Vagina (tissue), 2 donors: ENCODE results near the gene CSNK2A2. TPM values are rescaled to one million over a fixed set of nuclear protein-coding genes. Genes with fewer than 3 reads are reported as not detected.

ENCODE experiments used
- DNase-seq, 2 donors: peaks; one replicate each; pipeline ENCODE4 v3.0.0-alpha.2; 2017; ENCODE audit errors: extremely low spot score in 2 of 2
- H3K27ac ChIP-seq: fragments of 200-600 bp; sonication (generic); one replicate; pipeline ENCODE4 v1.5.1; 2019
- H3K27me3 ChIP-seq: fragments of 200-600 bp; sonication (generic); one replicate; pipeline ENCODE4 v1.5.1; 2019
- H3K36me3 ChIP-seq, 2 donors: fragments of 200-600 bp; sonication (generic); one replicate each; pipeline ENCODE4 v1.5.1; 2017 to 2019
- H3K4me1 ChIP-seq: fragments of 200-600 bp; sonication (generic); one replicate; pipeline ENCODE4 v1.5.1; 2019
- H3K4me3 ChIP-seq, 2 donors: fragments of 200-600 bp; sonication (generic); 1 replicate in 1 of 2; 2 replicates in 1 of 2; pipeline ENCODE4 v1.5.1; 2016 to 2019
- H3K9me3 ChIP-seq: fragments of 200-600 bp; sonication (generic); one replicate; pipeline ENCODE4 v1.5.1; 2019
- POLR2A ChIP-seq, 2 donors: fragments of 450-650 bp; IDR thresholded peaks; one replicate each; pipeline ENCODE4 v1.6.1; 2017; ENCODE audit warnings: antibody characterized with exemption in 2 of 2, mild to moderate bottlenecking in 2 of 2, moderate library complexity in 2 of 2
- POLR2AphosphoS5 ChIP-seq, 2 donors: sonication (generic); formaldehyde crosslinking; IDR thresholded peaks; one replicate each; pipeline ENCODE4 v1.9.0; 2017; ENCODE audit warnings: antibody characterized with exemption in 2 of 2, mild to moderate bottlenecking in 2 of 2, low read depth in 1 of 2; ENCODE audit not compliant: insufficient read depth in 1 of 2
- intact Hi-C: fragments of 100-400 bp; cut with DNase I; formaldehyde crosslinking; loops from one replicate; pipeline ENCODE4 v1.15.1; 2023
- total RNA-seq: library from RNA; depleted of rRNA; stranded (reverse); fragments of >200 nt; gene quantifications from one replicate; pipeline ENCODE4 v1.2.3, GENCODE V29; 2016
- TF ChIP-seq, protein P1 (sequence below), 3 experiments: fragments of 450-650 bp in 2 of 3; fragments of 200-600 bp in 1 of 3; sonication (generic) in 1 of 3; IDR thresholded peaks; one replicate each; pipeline ENCODE4 v1.5.1; 2017 to 2019; ENCODE audit warnings: antibody characterized with exemption in 3 of 3, mild to moderate bottlenecking in 2 of 3, moderate library complexity in 2 of 3

CSNK2A2 gene
- total RNA-seq, 1 donor from 2014 or later, result 28.5 TPM

DNA sequence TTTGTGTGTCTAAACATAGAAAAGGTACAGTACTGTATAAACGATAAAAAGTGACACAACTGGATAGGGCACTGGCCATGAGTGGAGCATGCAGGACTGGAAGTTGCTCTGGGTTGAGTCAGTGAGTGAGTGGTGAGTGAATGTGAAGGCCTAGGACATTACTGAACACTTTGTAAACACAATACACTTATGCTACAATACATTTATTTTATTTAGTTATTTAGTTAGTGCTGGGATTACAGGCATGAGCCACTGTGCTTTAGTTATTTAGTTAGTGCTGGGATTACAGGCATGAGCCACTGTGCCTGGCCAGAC, 73.3 kb downstream of the CSNK2A2 start:
- Histone ChIP-seq H3K27ac (no peak overlapping the region), H3K27me3 (no peaks in the 10 kb centered on the region), H3K4me3 (no peak overlapping the region), H3K9me3 (no peaks in the 10 kb centered on the region), H3K4me1 (peaks cover 81% of the 10 kb centered on the region), H3K36me3 (no peaks in the 10 kb centered on the region)
- intact Hi-C loops, result loop anchor here (5.0 to 10.0 kb wide), 2 partner anchors 102 to 390 kb away; partner anchors contain the start of gene KATNB1
- TF ChIP-seq POLR2A (IDR thresholded peaks at IDR 0.05), result no peak
- TF ChIP-seq POLR2AphosphoS5 (IDR thresholded peaks at IDR 0.05; ENCODE audit: insufficient read depth in 1 of 2, low read depth in 1 of 2), result peak in 1 of 2 donors; percentile 11
- no peak for DNase-seq

DNA sequence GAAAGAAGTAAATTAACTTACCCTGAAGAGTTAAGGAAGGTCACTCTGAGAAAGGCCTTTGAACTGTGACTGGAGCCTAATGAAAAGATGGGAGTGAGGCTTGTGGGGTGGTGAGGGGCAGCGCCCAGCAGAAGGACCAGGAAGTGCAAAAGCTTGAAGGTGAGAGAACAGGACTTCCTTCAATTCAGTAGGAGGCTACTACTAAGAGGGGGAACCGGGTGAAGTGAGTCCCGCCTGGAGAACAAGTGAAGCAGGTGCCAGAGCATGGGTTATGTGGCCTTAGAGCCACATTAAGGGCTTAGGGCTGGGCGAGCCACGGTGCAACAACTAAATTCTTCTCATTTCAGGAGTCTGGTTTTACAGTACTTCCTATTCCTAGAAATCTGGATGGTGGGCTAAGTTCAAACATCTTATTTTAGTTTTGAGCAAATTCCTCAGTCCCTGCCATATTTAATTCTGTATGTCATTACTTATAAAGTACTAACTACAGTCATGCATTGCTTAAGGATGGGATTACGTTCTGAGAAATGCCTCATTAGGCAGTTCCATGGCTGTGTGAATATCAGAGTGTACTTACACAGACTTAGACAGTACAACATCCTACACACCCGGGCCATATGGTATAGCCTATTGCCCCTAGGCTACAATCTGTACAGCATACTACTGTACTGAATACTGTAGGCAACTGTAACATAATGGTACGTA, 73.9 kb downstream of the CSNK2A2 start:
- Histone ChIP-seq H3K4me1 (peaks cover 86% of the 10 kb centered on the region), H3K27me3 (no peaks in the 10 kb centered on the region), H3K27ac (no peak overlapping the region), H3K9me3 (no peaks in the 10 kb centered on the region), H3K36me3 (no peaks in the 10 kb centered on the region), H3K4me3 (no peak overlapping the region)
- no peak for TF ChIP-seq POLR2A (IDR thresholded peaks at IDR 0.05)
- DNase-seq, result no peak
- intact Hi-C loops, result loop anchor here (5.0 to 10.0 kb wide), 2 partner anchors 102 to 389 kb away; partner anchors contain the start of gene KATNB1

DNA sequence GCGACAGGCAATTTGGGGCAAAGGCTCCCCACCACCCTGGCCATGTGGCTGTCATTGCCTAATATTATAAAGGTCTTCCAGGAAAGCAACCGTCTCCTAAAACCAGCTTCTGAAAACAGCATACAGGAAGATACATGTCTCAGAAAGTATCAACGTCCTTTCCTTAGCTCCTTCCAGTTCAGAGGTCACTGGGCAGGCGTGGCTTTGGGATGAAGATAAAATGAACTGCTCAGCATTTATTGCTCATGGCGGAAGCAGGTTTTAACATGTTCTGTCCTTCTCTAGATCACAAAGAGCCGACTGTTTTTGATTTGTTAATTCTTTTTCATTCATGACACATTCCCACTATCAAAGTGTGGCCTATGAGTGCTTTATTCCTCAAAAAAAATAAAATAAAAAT, 76.8 kb downstream of the CSNK2A2 start:
- intact Hi-C loops, result loop anchor here (5.0 to 10.0 kb wide), 2 partner anchors 99 to 386 kb away; partner anchors contain the start of gene KATNB1
- H3K27me3 ChIP-seq, result no peaks in the 10 kb centered on the region
- TF ChIP-seq, protein P1, sequence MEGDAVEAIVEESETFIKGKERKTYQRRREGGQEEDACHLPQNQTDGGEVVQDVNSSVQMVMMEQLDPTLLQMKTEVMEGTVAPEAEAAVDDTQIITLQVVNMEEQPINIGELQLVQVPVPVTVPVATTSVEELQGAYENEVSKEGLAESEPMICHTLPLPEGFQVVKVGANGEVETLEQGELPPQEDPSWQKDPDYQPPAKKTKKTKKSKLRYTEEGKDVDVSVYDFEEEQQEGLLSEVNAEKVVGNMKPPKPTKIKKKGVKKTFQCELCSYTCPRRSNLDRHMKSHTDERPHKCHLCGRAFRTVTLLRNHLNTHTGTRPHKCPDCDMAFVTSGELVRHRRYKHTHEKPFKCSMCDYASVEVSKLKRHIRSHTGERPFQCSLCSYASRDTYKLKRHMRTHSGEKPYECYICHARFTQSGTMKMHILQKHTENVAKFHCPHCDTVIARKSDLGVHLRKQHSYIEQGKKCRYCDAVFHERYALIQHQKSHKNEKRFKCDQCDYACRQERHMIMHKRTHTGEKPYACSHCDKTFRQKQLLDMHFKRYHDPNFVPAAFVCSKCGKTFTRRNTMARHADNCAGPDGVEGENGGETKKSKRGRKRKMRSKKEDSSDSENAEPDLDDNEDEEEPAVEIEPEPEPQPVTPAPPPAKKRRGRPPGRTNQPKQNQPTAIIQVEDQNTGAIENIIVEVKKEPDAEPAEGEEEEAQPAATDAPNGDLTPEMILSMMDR (IDR thresholded peaks at IDR 0.05), result no peak
- TF ChIP-seq POLR2A (IDR thresholded peaks at IDR 0.05) (no peak), POLR2AphosphoS5 (IDR thresholded peaks at IDR 0.05; ENCODE audit: insufficient read depth in 1 of 2, low read depth in 1 of 2) (no peak)
- H3K9me3 ChIP-seq, result no peaks in the 10 kb centered on the region
- H3K4me3 ChIP-seq, result no peak overlapping the region
- peaks cover 70% of the 10 kb centered on the region for H3K4me1 ChIP-seq
- DNase-seq, result no peak
- H3K36me3 ChIP-seq, result peaks cover 0 to 7% of the 10 kb centered on the region in 2 donors
- peak overlapping the region; percentile 34 for H3K27ac ChIP-seq

DNA sequence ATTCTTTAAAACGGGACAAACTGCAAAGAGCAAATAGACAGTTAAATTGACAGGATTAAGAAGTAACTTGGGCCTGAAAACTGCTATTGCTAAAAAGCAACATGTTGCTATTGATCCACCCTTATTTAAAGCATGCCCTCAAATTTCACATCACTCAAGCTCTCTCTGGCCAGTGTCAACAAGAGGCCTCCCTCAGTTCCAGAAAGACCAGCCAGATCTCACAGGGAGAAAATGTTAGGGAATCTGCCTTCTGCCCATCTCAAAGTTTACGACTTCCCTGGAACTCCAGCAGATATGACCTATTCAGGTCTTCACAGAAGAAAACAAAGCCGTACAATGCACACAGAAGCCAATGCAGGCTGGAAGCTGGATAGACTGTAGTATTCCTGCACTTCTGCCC, 77.7 kb downstream of the CSNK2A2 start:
- Histone ChIP-seq H3K9me3 (no peaks in the 10 kb centered on the region), H3K4me1 (peaks cover 63% of the 10 kb centered on the region), H3K27me3 (no peaks in the 10 kb centered on the region), H3K27ac (no peak overlapping the region), H3K36me3 (peaks cover 3 to 16% of the 10 kb centered on the region in 2 donors), H3K4me3 (no peak overlapping the region)
- intact Hi-C loops, result loop anchor here (5.0 to 10.0 kb wide), 2 partner anchors 98 to 385 kb away; partner anchors contain the start of gene KATNB1
- no peak for DNase-seq
- TF ChIP-seq POLR2AphosphoS5 (IDR thresholded peaks at IDR 0.05; ENCODE audit: insufficient read depth in 1 of 2, low read depth in 1 of 2), result no peak
- no peak for TF ChIP-seq POLR2A (IDR thresholded peaks at IDR 0.05)
- TF ChIP-seq, protein P1 (IDR thresholded peaks at IDR 0.05), result no peak

DNA sequence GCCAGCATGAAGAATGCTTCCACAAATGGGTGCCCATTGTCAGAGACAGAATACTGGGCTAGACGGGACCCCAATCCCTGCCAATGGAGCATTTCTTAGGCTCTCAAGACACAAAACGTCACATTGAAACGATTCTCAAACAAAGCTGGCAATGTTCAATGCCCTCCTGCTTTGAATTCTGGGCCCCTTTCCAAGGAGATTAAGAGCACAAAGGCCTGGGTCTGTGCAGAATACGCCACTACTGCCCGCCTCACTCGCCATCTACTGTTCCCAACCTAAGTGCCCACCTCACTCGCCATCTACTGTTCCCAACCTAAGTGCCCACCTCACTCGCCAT, 78.4 kb downstream of the CSNK2A2 start:
- no peak for DNase-seq
- no peak for TF ChIP-seq POLR2A (IDR thresholded peaks at IDR 0.05)
- Histone ChIP-seq H3K27me3 (no peaks in the 10 kb centered on the region), H3K4me3 (no peak overlapping the region), H3K27ac (no peak overlapping the region), H3K36me3 (peaks cover 3 to 24% of the 10 kb centered on the region in 2 donors), H3K4me1 (peaks cover 56% of the 10 kb centered on the region), H3K9me3 (no peaks in the 10 kb centered on the region)
- intact Hi-C loops, result no loop called here

DNA sequence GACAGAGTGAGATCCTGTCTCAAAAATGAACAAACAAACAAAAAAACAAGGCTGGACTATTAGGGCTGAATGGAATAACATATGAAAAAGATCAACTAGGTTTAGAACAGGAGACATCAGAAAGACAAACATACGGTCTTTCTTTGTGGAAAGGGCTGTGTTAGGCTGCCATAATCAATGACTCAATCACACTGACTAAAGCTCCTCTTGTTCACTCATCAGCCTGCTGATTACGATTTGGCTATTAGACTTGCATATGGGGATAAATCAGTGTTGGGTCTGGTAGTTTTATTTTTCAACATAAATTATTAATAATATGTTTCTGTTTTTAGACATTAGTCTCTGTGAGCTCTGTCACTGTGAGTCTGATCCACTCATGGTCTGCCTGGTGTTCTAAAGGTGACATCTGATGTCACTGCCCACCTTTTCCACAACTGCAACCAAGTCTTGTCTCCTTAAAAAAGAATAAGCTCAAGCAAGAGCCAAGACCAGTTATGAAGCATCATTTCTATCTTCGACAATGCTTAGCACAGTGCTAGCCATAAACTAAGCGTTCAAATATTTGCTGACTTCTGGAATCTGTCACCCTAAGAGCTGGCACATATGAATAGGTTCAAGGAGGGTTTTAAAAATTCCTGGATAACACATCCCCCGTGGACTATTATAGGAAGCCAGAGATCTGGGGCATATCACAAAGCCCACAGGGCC, 79.0 kb downstream of the CSNK2A2 start:
- Histone ChIP-seq H3K27ac (no peak overlapping the region), H3K4me1 (peaks cover 50% of the 10 kb centered on the region), H3K36me3 (peaks cover 3 to 29% of the 10 kb centered on the region in 2 donors), H3K4me3 (no peak overlapping the region), H3K9me3 (no peaks in the 10 kb centered on the region), H3K27me3 (no peaks in the 10 kb centered on the region)
- intact Hi-C loops, result no loop called here
- DNase-seq, result no peak
- no peak for TF ChIP-seq POLR2AphosphoS5 (IDR thresholded peaks at IDR 0.05; ENCODE audit: insufficient read depth in 1 of 2, low read depth in 1 of 2)
- TF ChIP-seq, protein P1 (IDR thresholded peaks at IDR 0.05), result no peak
